Hypothalamus (tissue), 51 donors: ENCODE results near the gene CARD10.

Experiments
- DNase-seq, 51 donors: peaks; one replicate each; lab custom pipeline; 2025; lab: John Stamatoyannopoulos, UW

Gene CARD10

DNA sequence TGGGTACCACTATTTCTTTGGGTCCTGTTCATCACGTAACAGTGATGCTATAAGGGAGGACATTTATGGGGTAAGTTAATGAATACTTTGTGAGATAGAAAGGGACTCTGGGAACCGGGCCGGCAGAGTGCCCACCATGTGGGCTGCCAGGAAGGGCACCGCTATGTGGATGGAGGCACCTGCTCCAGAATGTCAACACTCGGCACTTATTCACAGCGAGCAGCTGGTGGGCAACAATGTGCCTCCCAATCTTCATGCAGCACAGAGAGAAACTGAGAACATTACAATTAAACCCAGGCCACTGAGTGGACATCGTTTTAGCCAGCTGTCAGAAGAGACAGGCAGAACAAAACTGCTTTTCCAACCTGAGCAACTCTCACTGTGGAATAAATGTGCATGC is 76.1 kb downstream of the CARD10 start:
- DNase-seq, result no peak

- DNase-seq, result no peak
These were observed 76.7 kb downstream of the CARD10 start for GRCh38 chr22:37442537-37442936.

- DNase-seq, result no peak
These were observed 77.1 kb downstream of the CARD10 start for GRCh38 chr22:37442135-37442534.

DNA sequence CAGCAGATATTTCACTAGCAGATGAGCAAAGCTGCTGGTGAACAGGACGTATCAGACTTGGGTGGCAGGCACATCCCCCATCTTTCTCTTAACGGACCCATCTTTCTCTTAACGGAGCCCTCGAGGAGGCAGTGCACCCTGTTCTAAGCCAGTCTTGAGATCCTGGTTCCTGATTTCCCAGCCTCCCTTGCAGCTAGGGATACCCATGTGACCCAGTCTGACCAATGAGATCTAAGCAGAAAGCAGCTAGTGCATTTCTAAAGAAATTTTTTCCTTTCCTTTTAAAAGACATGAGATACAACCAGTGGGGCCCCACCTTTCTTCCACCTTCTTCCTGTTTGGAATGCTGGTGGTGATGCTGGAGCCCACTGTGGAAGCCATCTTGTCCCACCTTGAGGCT is 78.3 kb downstream of the CARD10 start:
- no peak for DNase-seq
